ENCODE data around the gene RBFOX1. TPM values are rescaled to one million over a fixed set of nuclear protein-coding genes. Genes with fewer than 3 reads are reported as not detected.

Gene RBFOX1
- total RNA-seq, 1 donor = not detected

DNA sequence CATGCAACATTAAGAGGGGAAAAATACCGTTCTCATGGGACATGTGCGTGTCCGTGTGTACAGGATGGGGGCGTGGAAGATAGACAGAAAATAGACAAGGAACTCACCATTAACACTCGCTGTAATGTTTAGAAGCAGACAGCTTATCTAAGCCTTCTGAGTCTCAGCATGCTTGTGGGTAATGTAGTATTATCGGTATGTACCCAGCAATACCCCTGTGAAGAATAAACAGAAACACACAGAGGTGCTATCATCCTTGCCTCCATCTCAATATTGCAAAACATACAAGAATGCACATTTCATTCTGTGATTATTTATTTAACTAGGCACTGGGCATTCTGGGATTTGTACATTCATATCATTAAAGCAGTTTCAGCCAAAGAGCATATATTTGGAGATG lies 42.0 kb upstream of the RBFOX1 start:
- H3K79me2 ChIP-seq (ENCODE audit: insufficient read depth, low read length) = no peaks in the 10 kb centered on the region
- TF ChIP-seq, protein P1, sequence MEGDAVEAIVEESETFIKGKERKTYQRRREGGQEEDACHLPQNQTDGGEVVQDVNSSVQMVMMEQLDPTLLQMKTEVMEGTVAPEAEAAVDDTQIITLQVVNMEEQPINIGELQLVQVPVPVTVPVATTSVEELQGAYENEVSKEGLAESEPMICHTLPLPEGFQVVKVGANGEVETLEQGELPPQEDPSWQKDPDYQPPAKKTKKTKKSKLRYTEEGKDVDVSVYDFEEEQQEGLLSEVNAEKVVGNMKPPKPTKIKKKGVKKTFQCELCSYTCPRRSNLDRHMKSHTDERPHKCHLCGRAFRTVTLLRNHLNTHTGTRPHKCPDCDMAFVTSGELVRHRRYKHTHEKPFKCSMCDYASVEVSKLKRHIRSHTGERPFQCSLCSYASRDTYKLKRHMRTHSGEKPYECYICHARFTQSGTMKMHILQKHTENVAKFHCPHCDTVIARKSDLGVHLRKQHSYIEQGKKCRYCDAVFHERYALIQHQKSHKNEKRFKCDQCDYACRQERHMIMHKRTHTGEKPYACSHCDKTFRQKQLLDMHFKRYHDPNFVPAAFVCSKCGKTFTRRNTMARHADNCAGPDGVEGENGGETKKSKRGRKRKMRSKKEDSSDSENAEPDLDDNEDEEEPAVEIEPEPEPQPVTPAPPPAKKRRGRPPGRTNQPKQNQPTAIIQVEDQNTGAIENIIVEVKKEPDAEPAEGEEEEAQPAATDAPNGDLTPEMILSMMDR (IDR thresholded peaks at IDR 0.05; ENCODE audit: extremely low read depth, low read depth, low read length) = no peak
- no peak overlapping the region for H3K4me2 ChIP-seq (ENCODE audit: insufficient read depth, low read length)
- no peaks in the 10 kb centered on the region for H3K36me3 ChIP-seq (ENCODE audit: insufficient read depth, low read length)
- no peak overlapping the region for H3K27ac ChIP-seq (ENCODE audit: low read depth, low read length)
- H3K9me3 ChIP-seq (ENCODE audit: low read depth, low read length) = peaks cover 2% of the 10 kb centered on the region
- no peaks in the 10 kb centered on the region for H3K4me1 ChIP-seq (ENCODE audit: insufficient read depth, low read length)
- no peaks in the 10 kb centered on the region for H3K27me3 ChIP-seq (ENCODE audit: insufficient read depth, low read length)
- no peak for DNase-seq (ENCODE audit: insufficient read length, low spot score, missing footprints)
- H4K20me1 ChIP-seq (ENCODE audit: insufficient read depth, low read length) = no peaks in the 10 kb centered on the region
- H3K4me3 ChIP-seq (ENCODE audit: insufficient read depth, low read length) = no peak overlapping the region
- no peak overlapping the region for H2AFZ ChIP-seq (ENCODE audit: low read length)

DNA sequence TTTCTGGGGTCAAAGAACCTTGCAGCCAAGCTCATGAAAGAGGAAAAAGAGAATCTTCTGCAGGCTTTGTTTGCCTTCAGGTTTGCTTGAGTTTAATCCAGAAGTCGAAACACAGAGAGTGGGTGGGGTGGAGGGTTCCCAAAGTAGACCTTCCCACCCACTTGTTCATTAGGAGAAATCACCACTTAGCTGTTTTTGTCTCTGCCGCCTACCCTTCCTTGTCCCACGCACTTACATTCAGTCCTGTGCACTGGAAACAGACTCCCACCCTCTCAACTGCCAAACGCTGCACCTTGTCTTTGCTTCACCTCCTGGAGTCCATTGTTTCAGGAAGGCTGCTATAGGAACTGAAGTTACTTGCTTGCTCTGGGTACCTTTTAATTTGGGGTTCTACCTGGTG lies 38.6 kb upstream of the RBFOX1 start:
- Histone ChIP-seq H3K79me2 (ENCODE audit: insufficient read depth, low read length) (no peaks in the 10 kb centered on the region), H3K36me3 (ENCODE audit: insufficient read depth, low read length) (no peaks in the 10 kb centered on the region), H3K4me1 (ENCODE audit: insufficient read depth, low read length) (no peaks in the 10 kb centered on the region), H3K4me3 (ENCODE audit: insufficient read depth, low read length) (no peak overlapping the region), H3K4me2 (ENCODE audit: insufficient read depth, low read length) (no peak overlapping the region), H2AFZ (ENCODE audit: low read length) (no peak overlapping the region), H3K27ac (ENCODE audit: low read depth, low read length) (no peak overlapping the region), H3K27me3 (ENCODE audit: insufficient read depth, low read length) (no peaks in the 10 kb centered on the region), H4K20me1 (ENCODE audit: insufficient read depth, low read length) (no peaks in the 10 kb centered on the region), H3K9me3 (ENCODE audit: low read depth, low read length) (peaks cover 3% of the 10 kb centered on the region)
- DNase-seq (ENCODE audit: insufficient read length, low spot score, missing footprints) = no peak
- TF ChIP-seq, protein P1 (IDR thresholded peaks at IDR 0.05; ENCODE audit: extremely low read depth, low read depth, low read length) = no peak

- Histone ChIP-seq H3K9me3 (ENCODE audit: low read depth, low read length) (no peaks in the 10 kb centered on the region), H3K4me2 (ENCODE audit: insufficient read depth, low read length) (no peak overlapping the region), H3K36me3 (ENCODE audit: insufficient read depth, low read length) (no peaks in the 10 kb centered on the region), H3K27me3 (ENCODE audit: insufficient read depth, low read length) (no peaks in the 10 kb centered on the region), H3K4me3 (ENCODE audit: insufficient read depth, low read length) (no peak overlapping the region), H4K20me1 (ENCODE audit: insufficient read depth, low read length) (no peaks in the 10 kb centered on the region), H3K79me2 (ENCODE audit: insufficient read depth, low read length) (no peaks in the 10 kb centered on the region), H3K27ac (ENCODE audit: low read depth, low read length) (no peak overlapping the region), H2AFZ (ENCODE audit: low read length) (no peak overlapping the region), H3K4me1 (ENCODE audit: insufficient read depth, low read length) (no peaks in the 10 kb centered on the region)
- TF ChIP-seq, protein P1 (IDR thresholded peaks at IDR 0.05; ENCODE audit: extremely low read depth, low read depth, low read length) = no peak
- DNase-seq (ENCODE audit: insufficient read length, low spot score, missing footprints) = no peak
These were observed 29.5 kb upstream of the RBFOX1 start for GRCh38 chr16:7303052-7303610.

- TF ChIP-seq, protein P1 (IDR thresholded peaks at IDR 0.05; ENCODE audit: extremely low read depth, low read depth, low read length) = no peak
- Histone ChIP-seq H3K27ac (ENCODE audit: low read depth, low read length) (no peak overlapping the region), H2AFZ (ENCODE audit: low read length) (no peak overlapping the region), H3K4me2 (ENCODE audit: insufficient read depth, low read length) (no peak overlapping the region), H3K36me3 (ENCODE audit: insufficient read depth, low read length) (no peaks in the 10 kb centered on the region), H3K79me2 (ENCODE audit: insufficient read depth, low read length) (no peaks in the 10 kb centered on the region), H4K20me1 (ENCODE audit: insufficient read depth, low read length) (no peaks in the 10 kb centered on the region), H3K4me3 (ENCODE audit: insufficient read depth, low read length) (no peak overlapping the region), H3K4me1 (ENCODE audit: insufficient read depth, low read length) (no peaks in the 10 kb centered on the region), H3K27me3 (ENCODE audit: insufficient read depth, low read length) (no peaks in the 10 kb centered on the region), H3K9me3 (ENCODE audit: low read depth, low read length) (no peaks in the 10 kb centered on the region)
- DNase-seq (ENCODE audit: insufficient read length, low spot score, missing footprints) = no peak
These were observed 28.9 kb upstream of the RBFOX1 start for GRCh38 chr16:7303660-7304200.
